Islet of Langerhans (tissue), 1 donor: ENCODE data around the gene FAM50A.

Experiments used
- FAIRE-seq: peaks from one replicate; lab custom pipeline; 2011; peaks lifted over from hg19 to GRCh38; lab: Jason Lieb, UNC

Gene FAM50A

GRCh38 chrX:154413142-154413541 lies 30.8 kb upstream of the FAM50A start:
- no peak for FAIRE-seq

GRCh38 chrX:154417157-154417556 lies 26.8 kb upstream of the FAM50A start:
- FAIRE-seq: no peak

- no peak for FAIRE-seq
Observed at GRCh38 chrX:154419189-154419588, 24.8 kb upstream of the FAM50A start.

GRCh38 chrX:154419688-154420401 lies 24.1 kb upstream of the FAM50A start:
- FAIRE-seq: no peak

GRCh38 chrX:154420402-154420756 lies 23.6 kb upstream of the FAM50A start:
- FAIRE-seq: no peak

- FAIRE-seq: no peak
Observed at GRCh38 chrX:154426916-154427770, 16.8 kb upstream of the FAM50A start.

- FAIRE-seq: peak; percentile 83
Observed at GRCh38 chrX:154428176-154429171, 15.5 kb upstream of the FAM50A start, which contains the start of gene ATP6AP1. Gene ATP6AP1, plus strand, starts transcription at chrX:154428677. Its CDS starts 16 bp downstream, at chrX:154428693.

GRCh38 chrX:154429711-154430110 lies 14.2 kb upstream of the FAM50A start:
- no peak for FAIRE-seq

GRCh38 chrX:154430479-154430878 lies 13.5 kb upstream of the FAM50A start:
- no peak for FAIRE-seq

- no peak for FAIRE-seq
Observed at GRCh38 chrX:154430916-154431315, 13.0 kb upstream of the FAM50A start.

- FAIRE-seq: no peak
Observed at GRCh38 chrX:154431341-154431740, 12.6 kb upstream of the FAM50A start.

- FAIRE-seq: no peak
Observed at GRCh38 chrX:154432210-154432609, 11.7 kb upstream of the FAM50A start.

- no peak for FAIRE-seq
Observed at GRCh38 chrX:154433605-154434004, 10.3 kb upstream of the FAM50A start.

GRCh38 chrX:154434394-154435168 lies 9.4 kb upstream of the FAM50A start:
- no peak for FAIRE-seq

- FAIRE-seq: no peak
Observed at GRCh38 chrX:154435171-154435733, 8.7 kb upstream of the FAM50A start.

- no peak for FAIRE-seq
Observed at GRCh38 chrX:154436374-154436982, 7.5 kb upstream of the FAM50A start.

- FAIRE-seq: no peak
Observed at GRCh38 chrX:154436983-154437752, 6.8 kb upstream of the FAM50A start, which contains the start of gene GDI1. Gene GDI1, plus strand, starts transcription at chrX:154437154. Its CDS starts 101 bp downstream, at chrX:154437255.

- FAIRE-seq: no peak
Observed at GRCh38 chrX:154437971-154438893, 5.7 kb upstream of the FAM50A start.

- FAIRE-seq: no peak
Observed at GRCh38 chrX:154439841-154440240, 4.1 kb upstream of the FAM50A start.
